GM18868 (cell line): ENCODE data around the gene NCOA3.

Experiments used
- ATAC-seq: cut with Tn5 transposase; IDR thresholded peaks from one replicate; pipeline ENCODE4 v1.9.1; 2021; ENCODE audit warnings: mild to moderate bottlenecking, moderate library complexity; ENCODE audit not compliant: unreplicated experiment

Gene NCOA3

DNA sequence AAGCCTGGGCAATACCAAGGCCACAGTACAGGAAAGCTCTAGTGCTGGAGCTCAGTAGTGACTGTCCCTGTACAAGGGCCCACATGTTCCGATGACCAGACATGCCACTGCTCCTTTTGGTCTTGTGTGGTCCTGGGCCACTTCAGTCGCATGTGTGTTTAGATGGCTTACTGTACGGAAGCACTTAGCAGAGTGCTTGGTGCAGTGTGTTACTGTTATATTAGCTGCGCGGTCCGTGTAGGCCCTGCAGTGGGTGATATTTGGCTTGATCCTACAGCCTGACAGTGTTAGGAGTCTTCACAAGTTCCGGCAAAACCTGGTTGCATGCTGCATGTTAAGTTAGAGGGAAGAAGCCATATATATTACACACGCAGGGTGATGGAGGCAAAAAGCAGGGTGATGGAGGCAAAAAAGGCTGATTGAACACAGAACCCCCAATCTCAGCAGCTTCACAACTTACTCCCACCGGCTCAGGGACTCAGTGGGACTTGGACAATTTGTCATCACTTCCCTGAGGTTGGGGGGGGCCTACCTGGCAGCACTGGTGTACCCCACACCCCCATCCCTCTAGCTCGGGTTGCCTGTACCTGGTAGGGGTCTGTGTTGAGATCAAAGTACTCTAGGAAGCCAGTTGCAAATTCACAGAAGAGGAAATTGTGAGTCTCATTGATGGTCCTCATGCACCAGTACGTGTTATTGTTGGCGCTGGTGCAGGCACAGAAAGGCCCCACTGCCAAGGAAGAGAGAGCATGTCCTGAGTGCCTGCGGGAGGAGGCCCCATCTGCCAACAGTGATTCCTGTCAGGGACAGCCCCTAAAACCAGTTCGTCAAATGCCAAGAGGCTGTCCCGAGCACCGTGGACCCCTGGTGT, 161.0 kb downstream of the NCOA3 start:
- no peak for ATAC-seq

DNA sequence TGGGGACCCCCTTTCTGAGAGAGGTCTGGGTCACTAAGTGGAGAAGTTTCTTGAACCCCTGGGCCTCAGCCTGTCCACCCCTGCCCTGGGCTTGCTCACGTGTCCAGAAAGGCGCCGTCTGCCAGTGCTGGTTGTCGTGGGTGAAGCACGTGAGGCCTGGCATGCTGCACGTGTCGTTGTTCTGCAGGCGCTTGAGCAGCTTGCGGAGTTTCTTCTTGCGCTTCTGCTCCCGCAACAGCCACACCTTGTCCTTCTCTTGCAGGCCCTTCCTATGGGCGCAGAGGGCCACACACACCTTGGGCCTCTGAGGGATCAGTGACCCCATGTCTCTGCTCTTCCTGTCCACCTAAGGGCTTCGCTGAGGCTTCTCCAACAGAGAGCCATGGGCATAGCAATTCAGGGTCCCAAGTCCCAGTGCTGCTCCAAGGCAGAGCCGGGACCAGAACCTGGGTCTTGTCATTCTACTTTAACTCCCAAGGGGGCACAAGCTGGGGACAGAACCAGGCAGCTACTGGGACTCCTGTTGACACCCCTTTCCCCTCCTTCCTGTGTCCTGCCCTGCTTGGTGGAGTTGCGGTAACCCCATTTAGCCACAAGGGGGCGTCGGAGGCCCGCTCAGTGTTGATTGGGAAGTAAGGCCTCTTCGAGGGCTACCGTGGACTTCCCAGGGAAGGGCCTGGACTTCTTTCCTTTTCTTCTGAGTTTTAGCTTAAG, 161.8 kb downstream of the NCOA3 start:
- no peak for ATAC-seq

DNA sequence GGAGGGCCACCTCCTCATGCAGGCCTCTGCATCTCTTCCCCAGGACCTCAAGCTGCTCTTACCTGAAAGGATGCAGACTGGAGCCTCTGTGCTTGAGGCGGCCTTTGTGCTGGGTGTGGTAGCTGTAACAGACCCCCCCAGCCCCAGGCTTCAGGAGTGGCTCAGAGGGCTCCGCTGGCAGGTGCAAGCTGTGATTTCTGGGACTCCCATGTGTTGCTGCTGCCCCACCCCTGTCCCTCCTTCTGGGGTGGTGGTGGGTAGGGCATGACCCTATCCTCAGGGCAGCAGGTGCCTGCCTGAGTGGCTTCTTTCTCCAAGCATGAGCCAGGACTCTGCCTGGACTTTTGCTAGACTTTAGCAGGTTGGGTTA, 162.4 kb downstream of the NCOA3 start:
- no peak for ATAC-seq

GRCh38 chr20:47664744-47665143, 163.1 kb downstream of the NCOA3 start:
- ATAC-seq: no peak

DNA sequence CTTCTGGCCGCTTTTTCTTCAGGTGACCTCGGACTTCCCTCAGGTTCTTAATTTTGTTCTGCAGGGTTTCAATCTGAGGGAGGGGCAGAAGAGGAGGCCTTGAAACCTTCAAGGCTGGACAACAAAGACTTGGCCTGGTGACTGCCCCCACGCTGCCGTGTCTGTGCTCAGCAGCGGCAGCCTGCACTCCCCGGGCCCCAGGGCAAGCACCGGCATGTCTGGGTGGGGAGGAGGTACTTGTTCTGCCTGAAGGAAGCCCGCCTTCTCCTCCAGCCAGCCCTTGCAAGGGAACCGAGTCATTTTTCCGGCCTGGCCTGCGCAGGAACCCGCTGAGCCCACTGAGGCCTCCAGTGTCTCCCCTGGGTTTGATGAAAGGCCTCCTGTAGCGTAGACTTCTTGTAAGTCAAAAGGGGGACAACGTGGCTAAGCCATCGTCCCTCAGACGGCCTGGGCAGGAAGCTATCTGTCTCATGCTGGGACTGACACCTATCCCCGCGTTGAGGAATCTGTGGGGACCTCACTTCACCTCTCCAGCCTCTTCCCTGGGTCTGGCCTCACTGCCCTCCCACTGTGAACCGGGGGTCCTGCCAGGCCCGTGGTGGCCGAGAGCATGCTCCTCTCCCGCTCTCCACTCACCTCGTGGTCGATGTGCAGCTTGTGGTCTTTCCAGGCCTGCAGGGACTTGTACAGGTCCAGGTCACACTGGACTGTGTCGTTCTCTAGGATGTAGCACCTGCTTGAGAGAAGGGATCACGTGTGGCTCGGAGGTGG, 163.7 kb downstream of the NCOA3 start:
- no peak for ATAC-seq

- no peak for ATAC-seq
Observed at GRCh38 chr20:47666304-47666703, 164.6 kb downstream of the NCOA3 start.

DNA sequence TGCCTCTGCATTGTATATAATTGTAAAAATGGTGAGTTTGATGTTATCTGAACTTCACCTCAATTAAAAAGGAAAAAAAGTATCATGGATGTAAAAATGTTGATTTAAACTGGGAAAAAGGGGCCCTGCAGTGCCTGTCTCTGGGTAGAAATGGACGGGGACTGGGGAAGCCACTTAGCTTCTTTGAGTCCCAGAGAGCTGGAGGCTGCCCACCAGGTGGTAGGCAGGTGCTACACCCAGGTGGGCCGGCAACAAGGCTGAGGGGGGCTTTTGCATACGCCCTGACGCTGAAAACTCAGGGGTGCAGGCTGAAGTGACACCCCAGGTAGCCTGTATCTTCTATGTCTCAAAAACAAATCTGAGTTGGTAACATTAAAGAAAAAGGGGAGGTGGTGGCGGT, 165.4 kb downstream of the NCOA3 start:
- no peak for ATAC-seq

- ATAC-seq: no peak
Observed at GRCh38 chr20:47667531-47668312, 166.0 kb downstream of the NCOA3 start.

DNA sequence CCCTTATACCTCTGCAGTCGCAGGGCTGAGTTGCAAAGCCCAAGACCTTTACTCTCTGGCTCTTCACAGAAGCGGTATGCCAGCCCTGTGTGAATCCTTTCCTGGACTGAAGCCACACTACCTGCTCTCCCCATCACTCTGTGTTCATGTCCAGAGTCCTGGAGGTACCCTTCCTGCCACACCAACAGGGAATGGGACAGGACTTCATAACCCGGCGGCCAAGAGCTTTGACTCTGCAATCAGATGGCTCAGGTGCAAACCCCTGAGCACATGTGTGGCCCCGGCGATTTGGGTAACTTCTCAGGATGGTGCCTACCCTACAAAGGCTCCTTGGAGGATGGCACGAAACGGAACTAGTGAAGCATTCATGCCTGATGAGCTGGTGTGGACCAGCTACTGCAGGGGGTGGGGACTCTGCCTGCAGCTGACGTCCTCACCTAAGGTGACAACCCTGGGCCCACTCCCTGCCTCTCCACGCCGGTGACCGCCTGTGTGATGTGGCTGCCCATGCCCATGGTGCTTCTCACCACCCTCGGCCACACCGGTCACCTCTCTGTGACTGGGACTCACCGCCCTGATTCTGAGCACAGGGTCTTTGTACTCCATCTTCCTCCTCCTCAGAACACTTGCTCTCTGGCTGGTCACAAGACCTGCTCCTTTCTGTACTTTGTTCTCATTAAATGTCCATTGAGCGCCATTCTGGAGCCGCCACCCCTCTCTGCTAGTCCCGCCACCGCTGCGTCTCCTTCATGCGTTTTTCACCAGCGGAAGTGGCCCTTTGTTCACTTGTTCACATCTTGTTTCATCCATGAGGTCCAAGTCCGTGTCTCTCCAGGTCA, 166.8 kb downstream of the NCOA3 start:
- ATAC-seq: no peak

GRCh38 chr20:47669152-47669425, 167.4 kb downstream of the NCOA3 start:
- ATAC-seq: no peak

DNA sequence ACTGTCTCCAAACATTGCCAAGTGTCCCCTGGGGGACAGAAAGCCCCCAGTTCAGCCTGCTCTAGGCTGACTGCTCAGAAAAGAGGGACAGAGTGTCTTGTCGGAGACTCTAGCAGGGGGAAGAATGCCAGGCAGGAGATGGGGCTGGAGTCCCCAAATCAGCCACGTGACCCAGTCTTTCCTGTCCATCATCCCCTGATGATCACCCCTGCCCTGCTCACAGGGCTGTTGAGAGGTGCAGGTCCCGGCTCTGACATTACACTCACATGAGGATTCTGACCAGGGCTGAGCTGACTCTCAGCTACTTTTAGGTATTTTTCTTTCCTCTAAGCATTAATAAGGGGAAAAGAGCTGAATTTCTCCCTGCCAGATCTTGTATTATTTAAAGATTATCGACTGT, 167.8 kb downstream of the NCOA3 start:
- ATAC-seq: no peak

DNA sequence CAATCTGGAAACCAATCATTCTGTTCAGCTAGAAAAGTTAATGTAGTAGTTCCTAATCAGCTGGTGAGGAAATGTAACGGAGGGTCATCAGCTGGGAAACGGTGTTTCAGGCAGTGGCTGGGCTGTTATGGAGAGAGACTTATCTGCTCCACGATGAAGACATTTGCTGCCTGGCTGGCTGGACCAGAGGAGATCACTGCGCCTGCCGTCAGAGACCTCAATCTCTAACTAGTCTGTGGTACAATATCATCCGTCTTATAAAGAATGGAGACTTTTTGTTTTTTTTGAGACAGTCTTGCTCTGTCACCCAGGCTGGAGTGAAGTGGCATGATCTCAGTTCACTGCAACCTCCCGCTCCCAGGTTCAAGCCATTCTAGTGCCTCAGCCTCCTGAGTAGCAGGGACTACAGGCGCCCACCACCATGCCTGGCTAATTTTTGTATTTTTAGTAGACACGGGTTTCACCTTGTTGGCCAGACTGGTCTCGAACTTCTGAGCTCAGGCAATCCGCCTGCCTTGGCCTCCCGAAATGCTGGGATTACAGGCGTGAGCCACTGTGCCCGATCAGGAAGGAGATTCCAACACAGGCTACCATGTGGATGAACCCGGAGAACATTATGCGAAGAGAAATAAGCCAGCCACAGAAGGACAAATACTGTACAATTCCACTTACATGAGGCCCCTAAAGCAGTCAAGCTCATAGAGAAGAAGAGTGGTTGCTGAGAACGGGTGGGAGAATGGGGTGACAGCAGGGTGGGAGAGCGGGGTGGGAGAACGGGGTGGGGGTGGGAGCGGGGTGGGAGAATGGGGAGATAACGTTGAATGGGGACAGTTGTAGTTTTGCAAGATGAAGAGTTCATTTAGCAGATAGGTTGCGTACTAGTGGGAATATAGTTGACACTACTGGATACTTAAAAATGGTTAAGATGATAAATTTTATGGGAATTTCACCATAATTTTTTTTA, 168.5 kb downstream of the NCOA3 start:
- no peak for ATAC-seq

DNA sequence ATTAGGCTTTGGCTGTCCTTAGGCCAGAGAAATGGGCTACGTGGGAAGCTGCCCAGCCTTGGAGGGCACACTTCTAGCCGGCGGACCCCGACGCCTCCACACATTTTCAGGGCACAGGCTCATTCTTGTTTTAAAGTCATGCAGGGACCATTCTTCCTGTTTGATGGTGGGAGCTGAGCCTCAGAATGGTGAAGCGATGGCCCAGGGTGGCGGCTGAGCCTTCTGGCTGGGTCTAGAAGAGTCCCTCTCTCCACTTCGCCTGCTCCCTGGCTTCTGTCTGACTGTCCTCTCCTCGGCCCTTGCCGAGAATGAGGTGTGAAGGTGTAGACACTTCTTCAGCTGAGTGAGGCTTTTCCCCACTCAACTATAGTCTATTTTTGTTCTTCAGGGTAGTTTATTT, 169.2 kb downstream of the NCOA3 start:
- ATAC-seq: no peak

GRCh38 chr20:47672166-47672565, 170.5 kb downstream of the NCOA3 start:
- ATAC-seq: no peak

- no peak for ATAC-seq
Observed at GRCh38 chr20:47672886-47673670, 171.4 kb downstream of the NCOA3 start.

- no peak for ATAC-seq
Observed at GRCh38 chr20:47673671-47673955, 171.9 kb downstream of the NCOA3 start.

- no peak for ATAC-seq
Observed at GRCh38 chr20:47674145-47674544, 172.5 kb downstream of the NCOA3 start.

DNA sequence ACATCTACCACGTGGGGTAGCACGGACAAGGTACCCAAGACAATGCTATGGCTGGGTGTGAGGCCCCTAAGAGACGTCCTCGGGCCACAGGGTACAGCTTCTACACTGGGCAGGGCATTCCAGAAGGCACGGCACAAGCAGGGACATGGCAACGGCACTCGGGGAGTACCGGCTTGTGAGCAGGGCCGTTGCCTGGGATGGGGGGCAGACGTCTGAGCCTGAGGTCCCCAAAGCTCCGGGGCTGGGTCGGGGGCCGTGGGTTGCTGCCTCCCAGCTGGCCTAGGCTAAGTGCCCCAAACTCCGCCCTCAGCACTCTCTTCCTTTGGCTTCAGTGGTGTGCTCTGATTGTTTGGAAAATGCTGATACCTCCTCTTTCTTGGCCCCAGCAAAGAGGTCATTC, 173.0 kb downstream of the NCOA3 start:
- ATAC-seq: no peak
